ENCODE results near the gene ENO1. TPM values are rescaled to one million over a fixed set of nuclear protein-coding genes. Genes with fewer than 3 reads are reported as not detected.
A peak's percentile ranks its signal among the peaks of the same experiment; 100 is the strongest.
"Not testable (repeated sequence)": the region's sequence is repeated elsewhere in the genome, so short reads cannot be mapped to it uniquely, and the experiment has no call there.

The ENO1 gene
- total RNA-seq, 1 donor from 2014 or later, result 1,154 TPM

GRCh38 chr1:8892026-8892425 is 13.5 kb upstream of the ENO1 start:
- Mint-ChIP-seq H3K27me3 (ENCODE audit: low read depth) (no peaks in the 10 kb centered on the region), H3K27ac (ENCODE audit: unreplicated experiment) (peak overlapping the region; percentile 41), H3K9me3 (ENCODE audit: low read depth) (no peaks in the 10 kb centered on the region), H3K36me3 (ENCODE audit: low read depth) (no peaks in the 10 kb centered on the region), H3K4me3 (ENCODE audit: unreplicated experiment) (no peak overlapping the region), H3K4me1 (ENCODE audit: low read depth) (peaks cover 24% of the 10 kb centered on the region)
- no peak for DNase-seq (ENCODE audit: low spot score)
- TF ChIP-seq CTCF (IDR thresholded peaks at IDR 0.05), result no peak

DNA sequence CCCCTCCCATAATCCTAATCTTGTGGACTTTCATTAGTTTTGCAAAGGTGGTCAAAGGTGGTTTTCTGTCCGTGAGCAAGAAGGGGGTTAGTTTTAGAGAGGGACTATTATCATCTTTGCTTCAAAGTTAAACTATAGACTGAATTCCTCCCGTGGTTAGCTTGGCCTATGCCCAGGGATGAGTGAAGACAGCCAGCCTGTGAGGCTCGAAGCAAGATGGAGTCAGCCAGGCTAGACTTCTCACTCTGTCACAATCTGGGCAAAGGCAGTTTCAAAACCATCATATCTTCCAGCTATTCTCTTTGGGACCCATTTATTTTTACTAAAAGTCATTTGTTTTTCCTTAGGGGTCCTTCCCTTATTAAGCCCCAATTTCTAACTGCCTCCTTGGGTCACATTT is 12.9 kb upstream of the ENO1 start:
- peak overlapping the region; percentile 16 for H3K4me3 Mint-ChIP-seq (ENCODE audit: unreplicated experiment)
- TF ChIP-seq CTCF (IDR thresholded peaks at IDR 0.05), result no peak
- no peaks in the 10 kb centered on the region for H3K36me3 Mint-ChIP-seq (ENCODE audit: low read depth)
- H3K9me3 Mint-ChIP-seq (ENCODE audit: low read depth), result no peaks in the 10 kb centered on the region
- no peaks in the 10 kb centered on the region for H3K27me3 Mint-ChIP-seq (ENCODE audit: low read depth)
- peaks cover 24% of the 10 kb centered on the region for H3K4me1 Mint-ChIP-seq (ENCODE audit: low read depth)
- DNase-seq (ENCODE audit: low spot score), result no peak
- H3K27ac Mint-ChIP-seq (ENCODE audit: unreplicated experiment), result no peak overlapping the region

GRCh38 chr1:8889925-8890785 is 11.7 kb upstream of the ENO1 start:
- Mint-ChIP-seq H3K27me3 (ENCODE audit: low read depth) (no peaks in the 10 kb centered on the region), H3K4me3 (ENCODE audit: unreplicated experiment) (peak overlapping the region; percentile 61), H3K9me3 (ENCODE audit: low read depth) (no peaks in the 10 kb centered on the region), H3K27ac (ENCODE audit: unreplicated experiment) (peak overlapping the region; percentile 98), H3K36me3 (ENCODE audit: low read depth) (no peaks in the 10 kb centered on the region), H3K4me1 (ENCODE audit: low read depth) (peaks cover 24% of the 10 kb centered on the region)
- DNase-seq (ENCODE audit: low spot score), result no peak
- TF ChIP-seq CTCF (IDR thresholded peaks at IDR 0.05), result no peak

- TF ChIP-seq CTCF (IDR thresholded peaks at IDR 0.05), result peak; percentile 27
- H3K27ac Mint-ChIP-seq (ENCODE audit: unreplicated experiment), result peak overlapping the region; percentile 82
- H3K4me1 Mint-ChIP-seq (ENCODE audit: low read depth), result peaks cover 24% of the 10 kb centered on the region
- DNase-seq (ENCODE audit: low spot score), result no peak
- H3K9me3 Mint-ChIP-seq (ENCODE audit: low read depth), result no peaks in the 10 kb centered on the region
- H3K4me3 Mint-ChIP-seq (ENCODE audit: unreplicated experiment), result no peak overlapping the region
- H3K36me3 Mint-ChIP-seq (ENCODE audit: low read depth), result no peaks in the 10 kb centered on the region
- no peaks in the 10 kb centered on the region for H3K27me3 Mint-ChIP-seq (ENCODE audit: low read depth)
Measured at GRCh38 chr1:8889103-8889846, 10.8 kb upstream of the ENO1 start.

DNA sequence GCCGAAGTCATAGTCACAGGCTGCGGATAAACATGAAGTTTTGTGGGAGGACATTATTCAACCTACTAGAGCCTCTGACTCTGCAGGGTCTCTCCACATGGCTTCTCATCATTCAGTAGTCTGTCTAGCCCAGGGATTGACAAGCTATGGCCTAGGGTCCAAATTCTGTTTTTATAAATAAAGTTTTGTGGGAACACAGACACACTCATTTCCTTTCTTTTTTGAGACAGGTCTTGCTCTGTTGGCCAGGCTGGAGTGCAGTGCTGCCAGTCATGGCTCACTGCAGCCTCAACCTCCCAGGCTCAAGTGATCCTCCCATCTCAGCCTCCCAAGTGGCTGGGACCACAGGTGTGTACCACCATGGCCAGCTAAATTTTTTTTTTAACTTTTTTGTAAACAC is 8.1 kb upstream of the ENO1 start:
- DNase-seq (ENCODE audit: low spot score), result no peak
- H3K4me3 Mint-ChIP-seq (ENCODE audit: unreplicated experiment), result no peak overlapping the region
- H3K27ac Mint-ChIP-seq (ENCODE audit: unreplicated experiment), result no peak overlapping the region
- no peaks in the 10 kb centered on the region for H3K9me3 Mint-ChIP-seq (ENCODE audit: low read depth)
- H3K4me1 Mint-ChIP-seq (ENCODE audit: low read depth), result peaks cover 29% of the 10 kb centered on the region
- no peaks in the 10 kb centered on the region for H3K27me3 Mint-ChIP-seq (ENCODE audit: low read depth)
- H3K36me3 Mint-ChIP-seq (ENCODE audit: low read depth), result no peaks in the 10 kb centered on the region
- TF ChIP-seq CTCF (IDR thresholded peaks at IDR 0.05), result no peak

DNA sequence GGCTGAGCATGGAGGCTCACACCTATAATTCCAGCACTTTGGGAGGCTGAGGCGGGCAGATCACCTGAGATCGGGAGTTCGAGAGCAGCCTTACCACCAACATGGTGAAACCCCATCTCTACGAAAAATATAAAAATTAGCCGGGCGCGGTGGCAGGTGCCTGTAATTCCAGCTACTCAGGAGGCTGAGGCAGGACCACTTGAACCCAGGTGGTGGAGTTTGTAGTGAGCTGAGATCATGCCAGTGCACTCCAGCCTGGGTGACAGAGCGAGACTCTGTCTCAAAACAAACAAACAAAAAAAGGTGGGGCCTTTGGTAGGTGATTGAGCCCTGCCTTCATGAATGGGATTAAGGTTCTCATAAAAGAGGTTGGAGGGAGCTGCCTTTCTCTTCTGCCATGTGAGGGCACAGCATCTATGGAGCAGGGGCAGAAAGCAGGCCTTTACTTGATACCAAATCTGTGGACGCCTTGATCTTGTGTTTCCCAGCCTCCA is 7.6 kb upstream of the ENO1 start:
- not testable (repeated sequence) for H3K36me3 Mint-ChIP-seq (ENCODE audit: low read depth); H3K4me3 Mint-ChIP-seq (ENCODE audit: unreplicated experiment); DNase-seq (ENCODE audit: low spot score); H3K27me3 Mint-ChIP-seq (ENCODE audit: low read depth); H3K9me3 Mint-ChIP-seq (ENCODE audit: low read depth); H3K27ac Mint-ChIP-seq (ENCODE audit: unreplicated experiment)
- peaks cover 25% of the 10 kb centered on the region for H3K4me1 Mint-ChIP-seq (ENCODE audit: low read depth)

- not testable (repeated sequence) for H3K4me3 Mint-ChIP-seq (ENCODE audit: unreplicated experiment); DNase-seq (ENCODE audit: low spot score); H3K27ac Mint-ChIP-seq (ENCODE audit: unreplicated experiment); H3K36me3 Mint-ChIP-seq (ENCODE audit: low read depth); H3K9me3 Mint-ChIP-seq (ENCODE audit: low read depth); H3K27me3 Mint-ChIP-seq (ENCODE audit: low read depth)
- peaks cover 27% of the 10 kb centered on the region for H3K4me1 Mint-ChIP-seq (ENCODE audit: low read depth)
Measured at GRCh38 chr1:8884105-8884504, 5.6 kb upstream of the ENO1 start.
